ACC112 (cell line): ENCODE results near the gene HELB.

ENCODE experiments used
- H2AFZ ChIP-seq: fragments of 200-600 bp; sonication (generic); one replicate; pipeline ENCODE4 v1.6.0; 2017; ENCODE audit warnings: antibody characterized with exemption, low read length; ENCODE audit not compliant: unreplicated experiment
- H3K27ac ChIP-seq: fragments of 200-600 bp; sonication (generic); 2 replicates; pipeline ENCODE4 v1.5.1; 2014; ENCODE audit warnings: low read depth, mild to moderate bottlenecking, antibody characterized with exemption, low read length, moderate library complexity
- H3K27me3 ChIP-seq: fragments of 200-600 bp; sonication (generic); 2 replicates; pipeline ENCODE4 v1.6.1; 2014; ENCODE audit warnings: mild to moderate bottlenecking, antibody characterized with exemption, low read length, moderate library complexity, mixed read lengths; ENCODE audit not compliant: insufficient read depth
- H3K36me3 ChIP-seq: fragments of 200-600 bp; sonication (generic); 2 replicates; pipeline ENCODE4 v1.6.1; 2016; ENCODE audit warnings: mild to moderate bottlenecking, antibody characterized with exemption, low read length, moderate library complexity, mixed read lengths; ENCODE audit not compliant: insufficient read depth
- H3K4me1 ChIP-seq: fragments of 200-600 bp; sonication (generic); one replicate; pipeline ENCODE4 v1.6.1; 2016; ENCODE audit warnings: low read length, mixed read lengths; ENCODE audit not compliant: insufficient read depth, unreplicated experiment, control insufficient read depth
- H3K4me3 ChIP-seq: fragments of 200-600 bp; sonication (generic); 2 replicates; pipeline ENCODE4 v1.5.1; 2014; ENCODE audit warnings: mild to moderate bottlenecking, low read depth, low read length
- H3K79me2 ChIP-seq: fragments of 200-600 bp; sonication (generic); one replicate; pipeline ENCODE4 v1.6.0; 2016; ENCODE audit warnings: low read length; ENCODE audit not compliant: control insufficient read depth, unreplicated experiment, insufficient read depth

The HELB gene

DNA sequence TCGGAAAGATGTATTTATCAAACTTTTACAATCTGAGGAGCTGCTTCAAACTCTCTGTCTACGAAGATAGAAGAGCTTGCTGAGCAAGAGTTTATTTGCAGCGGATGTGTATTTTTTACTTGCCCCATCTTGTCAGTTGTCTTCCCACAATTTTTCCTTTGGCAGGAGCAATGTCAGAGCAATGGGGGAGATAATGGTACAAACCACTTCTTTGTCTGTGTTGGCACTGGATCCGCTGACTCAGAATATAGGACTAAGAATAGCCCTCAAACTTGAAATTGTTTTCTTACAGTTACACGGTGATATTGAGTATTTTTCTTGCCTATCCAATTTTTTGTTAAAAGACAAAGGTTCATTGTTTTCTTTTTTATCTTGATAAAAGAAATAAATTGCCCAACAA lies 27.6 kb downstream of the HELB start:
- Histone ChIP-seq H3K27ac (no peak overlapping the region), H3K4me1 (no peaks in the 10 kb centered on the region), H2AFZ (no peak overlapping the region), H3K4me3 (no peak overlapping the region), H3K79me2 (no peaks in the 10 kb centered on the region), H3K27me3 (no peaks in the 10 kb centered on the region), H3K36me3 (no peaks in the 10 kb centered on the region)

DNA sequence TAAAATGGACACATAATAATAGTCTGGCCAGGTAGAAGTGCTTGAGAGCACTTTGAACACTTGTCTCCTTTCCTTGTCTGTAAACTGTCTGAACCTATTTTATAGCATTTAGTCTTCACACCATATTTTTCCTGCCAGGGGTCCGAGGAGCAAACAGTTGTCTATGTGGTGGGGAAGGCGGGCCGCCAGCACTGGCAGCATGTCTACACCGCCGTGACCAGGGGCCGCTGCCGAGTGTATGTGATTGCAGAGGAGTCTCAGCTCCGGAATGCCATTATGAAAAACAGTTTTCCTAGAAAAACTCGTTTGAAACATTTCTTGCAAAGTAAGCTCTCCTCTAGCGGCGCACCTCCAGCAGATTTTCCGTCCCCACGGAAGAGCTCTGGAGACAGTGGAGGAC lies 28.7 kb downstream of the HELB start:
- no peak overlapping the region for H3K27ac ChIP-seq
- no peak overlapping the region for H3K4me3 ChIP-seq
- no peaks in the 10 kb centered on the region for H3K79me2 ChIP-seq
- H3K27me3 ChIP-seq = no peaks in the 10 kb centered on the region
- no peaks in the 10 kb centered on the region for H3K4me1 ChIP-seq
- H3K36me3 ChIP-seq = no peaks in the 10 kb centered on the region
- no peak overlapping the region for H2AFZ ChIP-seq

DNA sequence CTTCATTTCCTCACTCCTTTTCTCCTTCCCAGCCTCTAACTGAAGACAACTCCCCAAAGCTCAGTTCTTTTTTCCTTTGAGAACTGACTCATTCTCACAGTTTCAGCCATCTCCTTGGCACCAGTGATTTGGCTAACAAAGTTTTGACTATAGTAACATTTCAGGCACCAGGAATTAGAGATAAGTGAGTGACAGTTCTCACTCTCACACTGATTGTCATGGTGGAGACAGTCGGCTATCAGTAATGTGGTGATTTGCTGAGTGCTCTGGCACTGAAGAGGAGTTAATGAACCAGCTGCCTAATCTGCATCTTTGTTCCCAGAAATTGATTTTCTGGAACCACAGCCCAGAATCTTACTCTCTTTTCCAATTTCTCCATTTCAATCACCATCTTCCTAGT lies 29.5 kb downstream of the HELB start:
- Histone ChIP-seq H3K27me3 (no peaks in the 10 kb centered on the region), H2AFZ (no peak overlapping the region), H3K4me3 (no peak overlapping the region), H3K4me1 (no peaks in the 10 kb centered on the region), H3K36me3 (no peaks in the 10 kb centered on the region), H3K79me2 (no peaks in the 10 kb centered on the region), H3K27ac (no peak overlapping the region)

DNA sequence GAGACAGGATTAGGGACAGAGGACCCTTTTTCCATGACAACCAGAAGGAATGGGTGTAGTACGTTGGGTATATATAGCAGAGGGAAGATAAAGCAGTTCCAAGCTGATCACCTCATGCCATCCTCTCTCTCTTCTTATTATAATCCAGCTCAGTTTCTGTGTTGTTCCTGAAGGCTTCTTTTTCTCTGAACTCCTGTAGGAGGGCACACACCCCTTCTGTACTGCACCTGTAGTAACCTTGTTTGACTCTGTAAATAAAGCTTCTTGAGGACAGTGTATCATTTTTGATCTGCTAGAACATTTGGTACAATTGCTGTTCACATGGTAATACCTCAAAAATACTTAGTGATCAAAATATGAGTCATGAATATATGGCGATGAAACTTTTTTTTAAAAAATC lies 33.5 kb downstream of the HELB start:
- Histone ChIP-seq H3K4me3 (no peak overlapping the region), H3K27ac (no peak overlapping the region), H2AFZ (no peak overlapping the region), H3K79me2 (no peaks in the 10 kb centered on the region), H3K4me1 (no peaks in the 10 kb centered on the region), H3K27me3 (no peaks in the 10 kb centered on the region), H3K36me3 (no peaks in the 10 kb centered on the region)

DNA sequence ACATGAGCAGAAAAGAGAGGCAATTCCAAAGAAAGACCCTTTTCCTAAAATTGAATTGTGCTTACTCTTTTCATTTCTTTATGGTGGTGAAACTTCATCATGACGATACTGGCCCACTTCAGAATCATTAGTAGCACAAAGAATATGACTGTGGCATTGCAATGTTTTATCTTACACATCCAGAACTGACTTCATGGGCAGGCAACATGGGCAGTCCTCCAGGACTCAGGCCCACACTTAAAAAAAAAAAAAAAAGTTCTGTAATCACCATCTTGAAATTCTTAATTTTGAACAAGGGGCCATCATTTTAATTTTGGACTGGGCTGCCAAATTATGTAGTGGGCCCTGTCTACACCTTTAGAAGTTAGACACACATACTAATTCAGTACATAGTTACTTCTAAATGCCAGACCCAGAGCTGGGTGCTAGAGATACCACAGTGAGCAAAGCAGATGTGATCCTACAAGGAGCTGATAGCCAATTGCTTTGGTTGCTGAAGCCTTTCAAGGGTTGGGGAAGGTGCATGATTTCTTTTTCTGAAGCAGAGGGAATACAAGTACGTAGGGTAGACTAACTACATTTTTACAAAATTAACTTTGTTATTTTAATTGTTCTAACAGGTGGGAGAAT lies 35.2 kb downstream of the HELB start:
- no peak overlapping the region for H2AFZ ChIP-seq
- H3K27ac ChIP-seq = no peak overlapping the region
- no peaks in the 10 kb centered on the region for H3K27me3 ChIP-seq
- no peak overlapping the region for H3K4me3 ChIP-seq
- H3K36me3 ChIP-seq = peaks cover 9% of the 10 kb centered on the region; the same call in 1 of the 2 replicates
- H3K79me2 ChIP-seq = no peaks in the 10 kb centered on the region
- no peaks in the 10 kb centered on the region for H3K4me1 ChIP-seq

DNA sequence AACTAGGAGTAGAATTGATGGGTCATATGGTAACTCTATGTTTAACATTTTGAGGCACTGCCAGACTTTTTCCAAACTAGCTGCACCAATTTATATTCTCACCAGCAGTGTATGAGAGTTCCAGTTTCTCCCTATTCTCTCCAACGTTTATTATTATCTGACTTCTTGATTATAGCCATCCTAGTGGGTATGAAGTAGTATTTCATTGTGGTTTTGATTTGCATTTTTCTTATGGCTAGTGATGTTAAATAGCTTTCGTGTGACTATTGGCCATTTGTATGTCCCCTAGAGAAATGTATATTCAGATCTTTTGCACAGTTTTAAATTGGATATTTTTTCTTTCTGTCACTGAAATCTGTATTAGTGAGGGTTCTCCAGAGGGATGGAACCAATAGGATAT lies 37.8 kb downstream of the HELB start:
- peaks cover 9% of the 10 kb centered on the region; the same call in 1 of the 2 replicates for H3K36me3 ChIP-seq
- no peaks in the 10 kb centered on the region for H3K4me1 ChIP-seq
- no peaks in the 10 kb centered on the region for H3K79me2 ChIP-seq

DNA sequence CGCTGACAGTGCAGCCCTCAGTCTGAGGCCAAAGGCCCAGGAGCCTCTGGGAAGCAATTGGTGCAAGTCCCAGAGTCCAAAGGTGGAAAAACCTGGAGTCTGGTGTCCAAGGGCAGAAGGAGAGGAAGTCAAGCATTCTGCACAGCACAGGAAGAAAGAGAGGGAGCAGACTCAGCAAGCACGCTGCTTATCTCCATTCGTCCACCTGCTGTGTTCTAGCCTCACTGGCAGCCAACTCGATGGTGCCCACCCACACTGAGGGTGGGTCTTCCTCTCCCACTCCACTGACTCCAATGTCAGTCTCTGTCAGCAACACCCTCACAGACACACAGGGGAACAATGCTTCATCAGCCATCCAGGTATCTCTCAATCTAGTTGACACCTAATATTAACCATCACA lies 38.8 kb downstream of the HELB start:
- Histone ChIP-seq H3K27ac (no peak overlapping the region), H3K4me1 (no peaks in the 10 kb centered on the region), H3K36me3 (peaks cover 9% of the 10 kb centered on the region; the same call in 1 of the 2 replicates), H2AFZ (no peak overlapping the region), H3K79me2 (no peaks in the 10 kb centered on the region), H3K27me3 (no peaks in the 10 kb centered on the region), H3K4me3 (no peak overlapping the region)

More for the DNA sequence above, 37.8 kb downstream of the HELB start:
- Histone ChIP-seq H3K27me3 (no peaks in the 10 kb centered on the region), H3K4me3 (no peak overlapping the region), H3K27ac (no peak overlapping the region), H2AFZ (no peak overlapping the region)

DNA sequence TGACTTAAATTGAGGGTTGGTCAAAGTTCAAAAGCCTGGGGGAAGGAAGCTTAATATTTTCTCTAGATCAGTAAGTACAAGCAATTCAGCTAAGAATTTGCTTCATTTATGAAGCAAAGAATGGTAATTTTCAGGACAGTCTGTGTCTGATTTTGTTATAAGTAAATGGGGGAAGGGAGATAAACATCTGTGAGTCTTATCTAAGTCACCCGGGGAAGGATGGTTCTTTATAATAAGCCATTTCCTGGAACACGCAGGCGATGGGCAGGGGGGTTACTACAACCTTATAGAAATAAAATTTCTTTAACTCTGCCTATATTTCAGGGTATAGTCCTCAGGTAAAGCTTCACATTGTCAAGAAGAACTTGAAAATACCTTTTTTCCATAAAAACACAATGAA lies 42.9 kb downstream of the HELB start:
- H3K4me3 ChIP-seq = no peak overlapping the region
- H3K79me2 ChIP-seq = no peaks in the 10 kb centered on the region
- H3K27me3 ChIP-seq = no peaks in the 10 kb centered on the region
- H3K4me1 ChIP-seq = no peaks in the 10 kb centered on the region
- no peak overlapping the region for H2AFZ ChIP-seq
- no peak overlapping the region for H3K27ac ChIP-seq
- H3K36me3 ChIP-seq = peaks cover 9% of the 10 kb centered on the region; the same call in 1 of the 2 replicates

DNA sequence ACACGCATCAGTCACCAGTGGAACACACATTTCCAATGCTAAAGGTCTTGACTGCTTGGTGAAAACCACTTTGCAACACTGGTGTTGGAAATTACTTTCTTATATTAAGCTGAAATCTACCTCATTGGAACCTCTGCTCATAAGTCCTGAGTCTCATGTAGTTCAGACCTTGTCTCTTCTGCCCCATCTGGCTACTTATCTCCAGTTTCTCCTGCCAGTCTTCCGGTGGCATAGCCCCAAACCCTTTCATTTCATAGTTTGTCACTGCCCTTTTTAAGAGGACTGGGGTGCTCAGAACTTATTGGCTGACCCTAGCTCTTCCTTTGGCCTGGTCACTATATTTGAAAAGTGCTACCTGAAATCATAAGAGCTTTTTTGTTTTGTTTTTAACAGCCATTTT lies 43.7 kb downstream of the HELB start:
- Histone ChIP-seq H3K27me3 (no peaks in the 10 kb centered on the region), H3K36me3 (peaks cover 9% of the 10 kb centered on the region; the same call in 1 of the 2 replicates), H3K27ac (no peak overlapping the region), H2AFZ (no peak overlapping the region), H3K79me2 (no peaks in the 10 kb centered on the region), H3K4me1 (no peaks in the 10 kb centered on the region), H3K4me3 (no peak overlapping the region)

DNA sequence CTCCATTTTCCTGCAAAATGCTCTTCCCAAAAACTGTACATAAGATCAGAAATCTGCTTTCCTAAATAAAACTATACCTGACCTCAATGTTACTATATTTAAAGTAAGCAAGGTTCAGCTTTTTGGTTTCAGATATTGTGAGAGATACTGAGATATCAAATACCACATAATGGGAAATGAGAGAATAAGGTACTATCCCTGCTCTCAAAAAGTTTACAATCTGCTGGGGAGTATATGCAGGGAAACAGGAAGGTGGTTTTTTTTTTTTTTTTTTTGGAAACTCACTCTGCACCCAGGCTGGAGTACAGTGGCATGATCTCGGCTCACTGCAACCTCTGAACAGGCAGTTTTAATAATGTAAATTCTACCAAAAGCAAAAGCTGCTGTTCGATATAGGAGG lies 49.0 kb downstream of the HELB start:
- no peak overlapping the region for H3K27ac ChIP-seq
- H2AFZ ChIP-seq = no peak overlapping the region
- H3K4me3 ChIP-seq = no peak overlapping the region
- H3K4me1 ChIP-seq = no peaks in the 10 kb centered on the region
- no peaks in the 10 kb centered on the region for H3K36me3 ChIP-seq
- H3K27me3 ChIP-seq = no peaks in the 10 kb centered on the region
- H3K79me2 ChIP-seq = no peaks in the 10 kb centered on the region

DNA sequence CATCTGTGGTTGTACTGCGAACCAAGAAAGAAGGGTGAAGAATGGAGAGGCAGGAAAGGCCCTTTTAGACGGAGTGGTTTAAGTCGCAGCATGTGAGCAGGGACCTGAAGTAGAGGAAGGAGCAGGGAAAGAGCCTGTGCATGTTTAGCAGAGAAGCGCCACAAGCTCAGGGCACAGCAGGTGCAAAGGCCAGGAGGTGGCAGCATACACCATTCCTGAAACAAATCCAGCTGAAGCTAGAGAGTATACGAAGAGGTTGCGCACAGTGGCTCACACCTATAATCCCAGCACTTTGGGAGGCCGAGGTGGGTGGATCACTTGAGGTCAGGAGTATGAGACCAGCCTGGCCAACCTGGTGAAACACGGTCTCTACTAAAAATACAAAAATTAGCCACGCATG lies 49.9 kb downstream of the HELB start:
- no peak overlapping the region for H3K27ac ChIP-seq
- no peak overlapping the region for H3K4me3 ChIP-seq
- no peaks in the 10 kb centered on the region for H3K4me1 ChIP-seq
- H2AFZ ChIP-seq = no peak overlapping the region
- no peaks in the 10 kb centered on the region for H3K27me3 ChIP-seq
- H3K79me2 ChIP-seq = no peaks in the 10 kb centered on the region
- no peaks in the 10 kb centered on the region for H3K36me3 ChIP-seq
